ENCODE results near the gene ST3GAL6.

Gene ST3GAL6

GRCh38 chr3:98737301-98737700, 25.8 kb upstream of the ST3GAL6 start (continued):
- TF ChIP-seq SCRT1 (tag by site-specific recombination; IDR thresholded peaks at IDR 0.05; ENCODE audit: borderline replicate concordance) (no peak), ZNF324 (tag by site-specific recombination; IDR thresholded peaks at IDR 0.05) (no peak), ZNF544 (tag by site-specific recombination; IDR thresholded peaks at IDR 0.05) (no peak), ZNF560 (tag by site-specific recombination; IDR thresholded peaks at IDR 0.05; ENCODE audit: borderline replicate concordance) (no peak), SP3 (tag by site-specific recombination; IDR thresholded peaks at IDR 0.05) (no peak), ZNF626 (tag by site-specific recombination; IDR thresholded peaks at IDR 0.05) (no peak), ZBTB49 (tag by site-specific recombination; IDR thresholded peaks at IDR 0.05; ENCODE audit: low read depth) (no peak), ZBTB44 (tag by site-specific recombination; IDR thresholded peaks at IDR 0.05) (no peak), ZNF10 (tag by site-specific recombination; IDR thresholded peaks at IDR 0.05) (no peak), ZNF335 (tag by site-specific recombination; conservative IDR thresholded peaks at IDR 0.05) (no peak), OVOL3 (tag by site-specific recombination; IDR thresholded peaks at IDR 0.05) (no peak), PRDM2 (tag by site-specific recombination; IDR thresholded peaks at IDR 0.05; ENCODE audit: borderline replicate concordance) (no peak), ZNF292 (tag by site-specific recombination; IDR thresholded peaks at IDR 0.05; ENCODE audit: borderline replicate concordance, low read depth) (no peak)

GRCh38 chr3:98739266-98739665, 23.9 kb upstream of the ST3GAL6 start:
- ChIA-PET CTCF (interaction anchor here (1.6 kb wide), 1 partner anchor 137 kb away, joined by 4 read pairs; no protein-coding TSS in a partner anchor), POLR2A (interaction anchor here (0.5 kb wide), 1 partner anchor 89 kb away, joined by 4 read pairs; no protein-coding TSS in a partner anchor)
- no peaks in the 10 kb centered on the region for H3K4me1 ChIP-seq (ENCODE audit: control insufficient read depth, insufficient read depth, low read length)
- TF ChIP-seq OSR2 (tag by site-specific recombination; IDR thresholded peaks at IDR 0.05), result no peak
- TF ChIP-seq ZNF394 (tag by site-specific recombination; IDR thresholded peaks at IDR 0.05; ENCODE audit: borderline replicate concordance), result no peak
- TF ChIP-seq ZFHX2 (tag by site-specific recombination; conservative IDR thresholded peaks at IDR 0.05), result no peak
- TF ChIP-seq ZNF221 (tag by site-specific recombination; IDR thresholded peaks at IDR 0.05; ENCODE audit: borderline replicate concordance), result no peak
- TF ChIP-seq ZSCAN4 (tag by site-specific recombination; IDR thresholded peaks at IDR 0.05), result no peak
- no peak for TF ChIP-seq KLF9 (tag by site-specific recombination; IDR thresholded peaks at IDR 0.05; ENCODE audit: low read depth)
- TF ChIP-seq PRDM6 (tag by site-specific recombination; IDR thresholded peaks at IDR 0.05), result no peak
- TF ChIP-seq ZNF792 (tag by site-specific recombination; IDR thresholded peaks at IDR 0.05), result no peak

More at GRCh38 chr3:98739266-98739665, 23.9 kb upstream of the ST3GAL6 start:
- Histone ChIP-seq H3K9me3 (ENCODE audit: control insufficient read depth, insufficient read depth, low read depth, low read length) (no peaks in the 10 kb centered on the region), H3K4me3 (ENCODE audit: low read depth, low read length) (no peak overlapping the region), H3K36me3 (ENCODE audit: control insufficient read depth in 2 of 2, insufficient read depth in 1 of 2, low read length in 2 of 2) (no peaks in the 10 kb centered on the region), H3K27ac (ENCODE audit: extremely low read depth, low read depth, low read length) (no peak overlapping the region)

Data from HEK293 (cell line).